Glutamatergic neuron (in vitro differentiated cells): ENCODE results near the gene RAP1GAP2. TPM values are rescaled to one million over a fixed set of nuclear protein-coding genes. Genes with fewer than 3 reads are reported as not detected.

ENCODE experiments used
- DNase-seq: peaks from one replicate; pipeline ENCODE4 v3.0.0; 2022
- H3K27ac Mint-ChIP-seq: one replicate; pipeline ENCODE4 v1.8.0; 2020; ENCODE audit warnings: mild to moderate bottlenecking, mixed read lengths, inconsistent platforms; ENCODE audit not compliant: unreplicated experiment
- H3K27me3 Mint-ChIP-seq: one replicate; pipeline ENCODE4 v1.8.0; 2020; ENCODE audit warnings: mild to moderate bottlenecking, moderate library complexity, mixed read lengths, inconsistent platforms; ENCODE audit not compliant: unreplicated experiment
- H3K36me3 Mint-ChIP-seq: one replicate; pipeline ENCODE4 v1.8.0; 2020; ENCODE audit warnings: mild to moderate bottlenecking, mixed read lengths, inconsistent platforms; ENCODE audit not compliant: unreplicated experiment
- H3K4me1 Mint-ChIP-seq: one replicate; pipeline ENCODE4 v1.8.0; 2020; ENCODE audit warnings: mild to moderate bottlenecking, low read depth, mixed read lengths, inconsistent platforms; ENCODE audit not compliant: unreplicated experiment
- H3K4me3 Mint-ChIP-seq: one replicate; pipeline ENCODE4 v1.8.0; 2020; ENCODE audit warnings: mild to moderate bottlenecking, mixed read lengths, inconsistent platforms; ENCODE audit not compliant: unreplicated experiment
- H3K9me3 Mint-ChIP-seq: one replicate; pipeline ENCODE4 v1.8.0; 2020; ENCODE audit warnings: mild to moderate bottlenecking, moderate library complexity, mixed read lengths, inconsistent platforms; ENCODE audit not compliant: unreplicated experiment
- CTCF ChIP-seq: fragments of 200-600 bp; sonication (generic); IDR thresholded peaks from one replicate; pipeline ENCODE4 v1.5.0; 2021; ENCODE audit not compliant: partially characterized antibody, unreplicated experiment
- total RNA-seq: library from RNA; stranded (reverse); fragmentation: NEBNext Ultra II Directional; extraction: Animal tissue kit (Norgen Biotek cat#: 25700); gene quantifications from one replicate; pipeline ENCODE4 v1.2.1, GENCODE V29; 2021; ENCODE audit not compliant: unreplicated experiment

Gene RAP1GAP2
- total RNA-seq, 1 donor from 2014 or later, result 86.0 TPM

- H3K9me3 Mint-ChIP-seq, result peaks cover 3% of the 10 kb centered on the region
- no peak overlapping the region for H3K4me3 Mint-ChIP-seq
- peaks cover 22% of the 10 kb centered on the region for H3K4me1 Mint-ChIP-seq
- peak overlapping the region; percentile 15 for H3K27ac Mint-ChIP-seq
- DNase-seq, result no peak
- TF ChIP-seq CTCF, result no peak
- no peaks in the 10 kb centered on the region for H3K36me3 Mint-ChIP-seq
- peaks cover 12% of the 10 kb centered on the region for H3K27me3 Mint-ChIP-seq
Measured at GRCh38 chr17:2961446-2961845, 165.2 kb downstream of the RAP1GAP2 start.

GRCh38 chr17:2962236-2962635 lies 166.0 kb downstream of the RAP1GAP2 start:
- Mint-ChIP-seq H3K4me3 (no peak overlapping the region), H3K4me1 (peaks cover 19% of the 10 kb centered on the region), H3K27me3 (peaks cover 12% of the 10 kb centered on the region), H3K27ac (peak overlapping the region; percentile 33), H3K36me3 (no peaks in the 10 kb centered on the region), H3K9me3 (peaks cover 1% of the 10 kb centered on the region)
- TF ChIP-seq CTCF, result no peak
- no peak for DNase-seq

- no peaks in the 10 kb centered on the region for H3K36me3 Mint-ChIP-seq
- TF ChIP-seq CTCF, result no peak
- peaks cover 8% of the 10 kb centered on the region for H3K27me3 Mint-ChIP-seq
- H3K4me1 Mint-ChIP-seq, result peaks cover 16% of the 10 kb centered on the region
- H3K27ac Mint-ChIP-seq, result no peak overlapping the region
- DNase-seq, result no peak
- H3K9me3 Mint-ChIP-seq, result peaks cover 1% of the 10 kb centered on the region
- H3K4me3 Mint-ChIP-seq, result no peak overlapping the region
Measured at GRCh38 chr17:2962729-2963128, 166.5 kb downstream of the RAP1GAP2 start.

- Mint-ChIP-seq H3K27ac (no peak overlapping the region), H3K4me1 (peaks cover 14% of the 10 kb centered on the region), H3K4me3 (no peak overlapping the region), H3K27me3 (peaks cover 7% of the 10 kb centered on the region), H3K36me3 (no peaks in the 10 kb centered on the region), H3K9me3 (peaks cover 1% of the 10 kb centered on the region)
- TF ChIP-seq CTCF, result no peak
- no peak for DNase-seq
Measured at GRCh38 chr17:2963332-2964027, 167.2 kb downstream of the RAP1GAP2 start.

- no peaks in the 10 kb centered on the region for H3K36me3 Mint-ChIP-seq
- no peak for DNase-seq
- peaks cover 13% of the 10 kb centered on the region for H3K4me1 Mint-ChIP-seq
- H3K27ac Mint-ChIP-seq, result no peak overlapping the region
- peaks cover 6% of the 10 kb centered on the region for H3K27me3 Mint-ChIP-seq
- TF ChIP-seq CTCF, result no peak
- peaks cover 1% of the 10 kb centered on the region for H3K9me3 Mint-ChIP-seq
- no peak overlapping the region for H3K4me3 Mint-ChIP-seq
Measured at GRCh38 chr17:2964028-2964356, 167.8 kb downstream of the RAP1GAP2 start.
